ENCODE results near the gene ATP2B1.

The ATP2B1 gene

GRCh38 chr12:89685363-89685972 is 23.2 kb downstream of the ATP2B1 start:
- no peak for TF ChIP-seq POU2F2 (IDR thresholded peaks at IDR 0.05; ENCODE audit: low read depth, low read length)
- no peak for TF ChIP-seq SPI1 (IDR thresholded peaks at IDR 0.05; ENCODE audit: low read depth, low read length)
- no peak for TF ChIP-seq POLR2A (IDR thresholded peaks at IDR 0.05; ENCODE audit: low read depth, low read length)
- no peak for TF ChIP-seq PAX5 (IDR thresholded peaks at IDR 0.05; ENCODE audit: insufficient read depth, low read length, severe bottlenecking)
- no peak for TF ChIP-seq POLR2AphosphoS5 (IDR thresholded peaks at IDR 0.05; ENCODE audit: low read depth, low read length)
- no peak for TF ChIP-seq TAF1 (IDR thresholded peaks at IDR 0.05; ENCODE audit: low read depth, low read length)
- FAIRE-seq (no peak), DNase-seq (ENCODE audit: insufficient read length, low spot score) (no peak)

GRCh38 chr12:89684136-89684535 is 24.5 kb downstream of the ATP2B1 start:
- DNase-seq (ENCODE audit: insufficient read length, low spot score) (no peak), FAIRE-seq (no peak)
- no peak for TF ChIP-seq POLR2AphosphoS5 (IDR thresholded peaks at IDR 0.05; ENCODE audit: low read depth, low read length)
- no peak for TF ChIP-seq POU2F2 (IDR thresholded peaks at IDR 0.05; ENCODE audit: low read depth, low read length)
- no peak for TF ChIP-seq TAF1 (IDR thresholded peaks at IDR 0.05; ENCODE audit: low read depth, low read length)
- no peak for TF ChIP-seq SPI1 (IDR thresholded peaks at IDR 0.05; ENCODE audit: low read depth, low read length)
- TF ChIP-seq PAX5 (IDR thresholded peaks at IDR 0.05; ENCODE audit: insufficient read depth, low read length, severe bottlenecking): no peak
- no peak for TF ChIP-seq POLR2A (IDR thresholded peaks at IDR 0.05; ENCODE audit: low read depth, low read length)

GRCh38 chr12:89682284-89682683 is 26.4 kb downstream of the ATP2B1 start:
- FAIRE-seq (no peak), DNase-seq (ENCODE audit: insufficient read length, low spot score) (no peak)
- TF ChIP-seq POU2F2 (IDR thresholded peaks at IDR 0.05; ENCODE audit: low read depth, low read length) (no peak), POLR2A (IDR thresholded peaks at IDR 0.05; ENCODE audit: low read depth, low read length) (no peak), POLR2AphosphoS5 (IDR thresholded peaks at IDR 0.05; ENCODE audit: low read depth, low read length) (no peak), PAX5 (IDR thresholded peaks at IDR 0.05; ENCODE audit: insufficient read depth, low read length, severe bottlenecking) (no peak), TAF1 (IDR thresholded peaks at IDR 0.05; ENCODE audit: low read depth, low read length) (no peak), SPI1 (IDR thresholded peaks at IDR 0.05; ENCODE audit: low read depth, low read length) (no peak)

- TF ChIP-seq POU2F2 (IDR thresholded peaks at IDR 0.05; ENCODE audit: low read depth, low read length): no peak
- TF ChIP-seq POLR2AphosphoS5 (IDR thresholded peaks at IDR 0.05; ENCODE audit: low read depth, low read length): no peak
- TF ChIP-seq TAF1 (IDR thresholded peaks at IDR 0.05; ENCODE audit: low read depth, low read length): no peak
- no peak for TF ChIP-seq SPI1 (IDR thresholded peaks at IDR 0.05; ENCODE audit: low read depth, low read length)
- TF ChIP-seq POLR2A (IDR thresholded peaks at IDR 0.05; ENCODE audit: low read depth, low read length): no peak
- no peak for TF ChIP-seq PAX5 (IDR thresholded peaks at IDR 0.05; ENCODE audit: insufficient read depth, low read length, severe bottlenecking)
- DNase-seq (ENCODE audit: insufficient read length, low spot score) (no peak), FAIRE-seq (no peak)
Observed at GRCh38 chr12:89680409-89680808, 28.2 kb downstream of the ATP2B1 start.

- DNase-seq (ENCODE audit: insufficient read length, low spot score) (no peak), FAIRE-seq (no peak)
- no peak for TF ChIP-seq SPI1 (IDR thresholded peaks at IDR 0.05; ENCODE audit: low read depth, low read length)
- no peak for TF ChIP-seq TAF1 (IDR thresholded peaks at IDR 0.05; ENCODE audit: low read depth, low read length)
- no peak for TF ChIP-seq PAX5 (IDR thresholded peaks at IDR 0.05; ENCODE audit: insufficient read depth, low read length, severe bottlenecking)
- TF ChIP-seq POU2F2 (IDR thresholded peaks at IDR 0.05; ENCODE audit: low read depth, low read length): no peak
- no peak for TF ChIP-seq POLR2A (IDR thresholded peaks at IDR 0.05; ENCODE audit: low read depth, low read length)
- TF ChIP-seq POLR2AphosphoS5 (IDR thresholded peaks at IDR 0.05; ENCODE audit: low read depth, low read length): no peak
Observed at GRCh38 chr12:89679631-89680030, 29.0 kb downstream of the ATP2B1 start.

GRCh38 chr12:89678225-89678624 is 30.4 kb downstream of the ATP2B1 start:
- FAIRE-seq (peak; percentile 84), DNase-seq (ENCODE audit: insufficient read length, low spot score) (no peak)
- TF ChIP-seq POU2F2 (IDR thresholded peaks at IDR 0.05; ENCODE audit: low read depth, low read length) (no peak), SPI1 (IDR thresholded peaks at IDR 0.05; ENCODE audit: low read depth, low read length) (no peak), POLR2AphosphoS5 (IDR thresholded peaks at IDR 0.05; ENCODE audit: low read depth, low read length) (no peak)

- TF ChIP-seq POU2F2 (IDR thresholded peaks at IDR 0.05; ENCODE audit: low read depth, low read length) (no peak), TAF1 (IDR thresholded peaks at IDR 0.05; ENCODE audit: low read depth, low read length) (no peak)
- FAIRE-seq (no peak), DNase-seq (ENCODE audit: insufficient read length, low spot score) (no peak)
Observed at GRCh38 chr12:89676930-89677329, 31.7 kb downstream of the ATP2B1 start.

GRCh38 chr12:89674326-89674942 is 34.2 kb downstream of the ATP2B1 start:
- no peak for TF ChIP-seq POLR2AphosphoS5 (IDR thresholded peaks at IDR 0.05; ENCODE audit: low read depth, low read length)
- no peak for TF ChIP-seq POLR2A (IDR thresholded peaks at IDR 0.05; ENCODE audit: low read depth, low read length)
- TF ChIP-seq SPI1 (IDR thresholded peaks at IDR 0.05; ENCODE audit: low read depth, low read length): no peak
- TF ChIP-seq TAF1 (IDR thresholded peaks at IDR 0.05; ENCODE audit: low read depth, low read length): no peak
- no peak for TF ChIP-seq POU2F2 (IDR thresholded peaks at IDR 0.05; ENCODE audit: low read depth, low read length)
- no peak for TF ChIP-seq PAX5 (IDR thresholded peaks at IDR 0.05; ENCODE audit: insufficient read depth, low read length, severe bottlenecking)
- peak; percentile 28 for FAIRE-seq
- no peak for DNase-seq (ENCODE audit: insufficient read length, low spot score)

GRCh38 chr12:89673603-89674002 is 35.0 kb downstream of the ATP2B1 start:
- DNase-seq (ENCODE audit: insufficient read length, low spot score): no peak
- peak; percentile 20 for FAIRE-seq
- TF ChIP-seq SPI1 (IDR thresholded peaks at IDR 0.05; ENCODE audit: low read depth, low read length): no peak
- no peak for TF ChIP-seq POLR2A (IDR thresholded peaks at IDR 0.05; ENCODE audit: low read depth, low read length)
- TF ChIP-seq POLR2AphosphoS5 (IDR thresholded peaks at IDR 0.05; ENCODE audit: low read depth, low read length): no peak
- no peak for TF ChIP-seq POU2F2 (IDR thresholded peaks at IDR 0.05; ENCODE audit: low read depth, low read length)
- no peak for TF ChIP-seq PAX5 (IDR thresholded peaks at IDR 0.05; ENCODE audit: insufficient read depth, low read length, severe bottlenecking)
- TF ChIP-seq TAF1 (IDR thresholded peaks at IDR 0.05; ENCODE audit: low read depth, low read length): no peak

GRCh38 chr12:89672589-89672979 is 36.1 kb downstream of the ATP2B1 start:
- DNase-seq (ENCODE audit: insufficient read length, low spot score) (no peak), FAIRE-seq (no peak)
- TF ChIP-seq PAX5 (IDR thresholded peaks at IDR 0.05; ENCODE audit: insufficient read depth, low read length, severe bottlenecking) (no peak), TAF1 (IDR thresholded peaks at IDR 0.05; ENCODE audit: low read depth, low read length) (no peak), SPI1 (IDR thresholded peaks at IDR 0.05; ENCODE audit: low read depth, low read length) (no peak)

All from GM12891 (cell line).